Muscle of arm (tissue), 12 donors: Measurements from ENCODE around the gene GOLGA1. TPM values are rescaled to one million over a fixed set of nuclear protein-coding genes. Genes with fewer than 3 reads are reported as not detected.
"Not testable (repeated sequence)": the region's sequence is repeated elsewhere in the genome, so short reads cannot be mapped to it uniquely, and the experiment has no call there.

Experiments used
- DNase-seq: peaks from one replicate; pipeline ENCODE4 v3.0.0-alpha.2; 2013
- polyA plus RNA-seq, 12 donors: library from polyadenylated mRNA; unstranded; fragments of 120-200 nt; gene quantifications; one replicate each; pipeline ENCODE4 v1.2.1, GENCODE V29; 2013; ENCODE audit not compliant: insufficient read length in 12 of 12

The GOLGA1 gene
- polyA plus RNA-seq, 12 donors = 10.1 to 21.2 (median 13.3) TPM; not detected in 1

- DNase-seq = not testable (repeated sequence)
These were observed 102.2 kb downstream of the GOLGA1 start for GRCh38 chr9:124838567-124839275.

GRCh38 chr9:124838132-124838531, 102.8 kb downstream of the GOLGA1 start:
- not testable (repeated sequence) for DNase-seq

GRCh38 chr9:124835026-124835557, 105.8 kb downstream of the GOLGA1 start:
- no peak for DNase-seq

- no peak for DNase-seq
These were observed 106.3 kb downstream of the GOLGA1 start for GRCh38 chr9:124834591-124834990.

GRCh38 chr9:124831642-124832364, 109.1 kb downstream of the GOLGA1 start:
- DNase-seq = no peak

GRCh38 chr9:124830593-124830992, 110.3 kb downstream of the GOLGA1 start:
- DNase-seq = no peak

- no peak for DNase-seq
These were observed 111.6 kb downstream of the GOLGA1 start for GRCh38 chr9:124829334-124829669.

- no peak for DNase-seq
These were observed 112.2 kb downstream of the GOLGA1 start for GRCh38 chr9:124828489-124829333.

Other genes starting within 250 kb of the GOLGA1 start
- gene NR6A1, start 169.8 kb downstream of the GOLGA1 start, polyA plus RNA-seq = 1 to 10 TPM in 6 of 12 donors, under 1 TPM in 5, not detected in 1; 0.62 to 2.4 (median 1.1) TPM
- 100 to 1,000 TPM; 100 to 283 (median 150) TPM for gene OLFML2A, start 163.9 kb downstream of the GOLGA1 start, polyA plus RNA-seq
- under 1 TPM in 6 of 12 donors, not detected in 6; 0.12 to 0.34 (median 0.26) TPM for gene WDR38, start 87.6 kb downstream of the GOLGA1 start, polyA plus RNA-seq
- gene RPL35, start 79.1 kb downstream of the GOLGA1 start, polyA plus RNA-seq = 1,000 to 10,000 TPM in 11 of 12 donors, not detected in 1; 1,368 to 2,116 (median 1,662) TPM
- 10 to 100 TPM in 11 of 12 donors, not detected in 1; 17.1 to 32.9 (median 29.7) TPM for gene ARPC5L, start 79.0 kb downstream of the GOLGA1 start, polyA plus RNA-seq
- 10 to 100 TPM in 6 of 12 donors, 1 to 10 TPM in 5, not detected in 1; 6.8 to 14.1 (median 10.4) TPM for gene SCAI, start 202.4 kb upstream of the GOLGA1 start, polyA plus RNA-seq
- 10 to 100 TPM in 11 of 12 donors, not detected in 1; 28.0 to 47.3 (median 42.7) TPM for gene PPP6C, start 248.7 kb upstream of the GOLGA1 start, polyA plus RNA-seq